Loucy (cell line): Measurements from ENCODE around the gene SLC9A9.

ENCODE experiments used
- H2AFZ ChIP-seq: fragments of 200-600 bp; sonication (generic); 2 replicates; pipeline ENCODE4 v1.6.0; 2016; ENCODE audit warnings: antibody characterized with exemption, mild to moderate bottlenecking, low read length, moderate library complexity
- H3F3A ChIP-seq: fragments of 200-600 bp; 2 replicates; pipeline ENCODE4 v1.6.0; 2016; ENCODE audit warnings: antibody characterized with exemption, low read depth, mild to moderate bottlenecking
- H3K27me3 ChIP-seq: fragments of 200-600 bp; sonication (generic); 2 replicates; pipeline ENCODE4 v1.6.1; 2014; ENCODE audit warnings: low read length, mild to moderate bottlenecking; ENCODE audit not compliant: insufficient read depth, poor library complexity, severe bottlenecking
- H3K36me3 ChIP-seq: fragments of 200-600 bp; sonication (generic); 2 replicates; pipeline ENCODE4 v1.6.1; 2016; ENCODE audit warnings: low read length; ENCODE audit not compliant: insufficient read depth
- H3K4me1 ChIP-seq: fragments of 200-600 bp; sonication (generic); 2 replicates; pipeline ENCODE4 v1.5.1; 2014; ENCODE audit warnings: low read length, mild to moderate bottlenecking; ENCODE audit not compliant: insufficient read depth, poor library complexity, severe bottlenecking
- H3K4me2 ChIP-seq: fragments of 200-600 bp; sonication (generic); 2 replicates; pipeline ENCODE4 v1.6.0; 2014; ENCODE audit warnings: antibody characterized with exemption, low read length, low read depth, mild to moderate bottlenecking; ENCODE audit not compliant: poor library complexity, severe bottlenecking
- H3K4me3 ChIP-seq: fragments of 200-600 bp; sonication (generic); 2 replicates; pipeline ENCODE4 v1.5.1; 2014; ENCODE audit warnings: low read length, mild to moderate bottlenecking, mixed read lengths; ENCODE audit not compliant: poor library complexity, severe bottlenecking
- H3K79me2 ChIP-seq: fragments of 200-600 bp; sonication (generic); 2 replicates; pipeline ENCODE4 v1.6.1; 2014; ENCODE audit warnings: low read length; ENCODE audit not compliant: insufficient read depth
- H3K9ac ChIP-seq: fragments of 200-600 bp; sonication (generic); 2 replicates; pipeline ENCODE4 v1.6.0; 2014; ENCODE audit warnings: mild to moderate bottlenecking, low read depth, low read length, moderate library complexity; ENCODE audit not compliant: poor library complexity, severe bottlenecking
- H3K9me2 ChIP-seq: fragments of 200-600 bp; sonication (generic); replicated peaks from 2 replicates; pipeline ENCODE4 v1.6.1; 2016; ENCODE audit warnings: low read depth, low read length, mixed read lengths
- H3K9me3 ChIP-seq: fragments of 200-600 bp; sonication (generic); 2 replicates; pipeline ENCODE4 v1.6.1; 2014; ENCODE audit warnings: mild to moderate bottlenecking, antibody characterized with exemption, low read length, low read depth; ENCODE audit not compliant: insufficient read depth
- H4K20me1 ChIP-seq: fragments of 200-600 bp; sonication (generic); 2 replicates; pipeline ENCODE4 v1.6.0; 2014; ENCODE audit warnings: antibody characterized with exemption, low read length, mild to moderate bottlenecking; ENCODE audit not compliant: insufficient read depth, poor library complexity, severe bottlenecking
- CTCF ChIP-seq: fragments of 200-600 bp; sonication (generic); conservative IDR thresholded peaks from 2 replicates; pipeline ENCODE4 v1.5.1; 2014; ENCODE audit warnings: mild to moderate bottlenecking, antibody characterized with exemption, low read length
- EZH2phosphoT487 ChIP-seq: fragments of 200-600 bp; IDR thresholded peaks from 2 replicates; pipeline ENCODE4 v1.6.1; 2018; ENCODE audit warnings: antibody characterized with exemption, mild to moderate bottlenecking, moderate library complexity, borderline replicate concordance

Gene SLC9A9

GRCh38 chr3:143794793-143795462 lies 53.3 kb downstream of the SLC9A9 start:
- Histone ChIP-seq H3K4me2 (no peak overlapping the region), H3K36me3 (no peaks in the 10 kb centered on the region)

GRCh38 chr3:143793971-143794370 lies 54.3 kb downstream of the SLC9A9 start:
- H3K27me3 ChIP-seq = no peaks in the 10 kb centered on the region
- no peak overlapping the region for H3K4me2 ChIP-seq
- H3K9ac ChIP-seq = no peak overlapping the region
- no peaks in the 10 kb centered on the region for H3K9me2 ChIP-seq
- no peak overlapping the region for H2AFZ ChIP-seq
- no peaks in the 10 kb centered on the region for H4K20me1 ChIP-seq
- H3K4me1 ChIP-seq = no peaks in the 10 kb centered on the region
- no peak overlapping the region for H3K4me3 ChIP-seq
- TF ChIP-seq EZH2phosphoT487 (no peak), CTCF (no peak)
- H3K79me2 ChIP-seq = no peaks in the 10 kb centered on the region
- H3F3A ChIP-seq = no peaks in the 10 kb centered on the region
- no peaks in the 10 kb centered on the region for H3K36me3 ChIP-seq
- H3K9me3 ChIP-seq = no peaks in the 10 kb centered on the region

More at GRCh38 chr3:143794793-143795462, 53.3 kb downstream of the SLC9A9 start:
- Histone ChIP-seq H3F3A (no peaks in the 10 kb centered on the region), H2AFZ (no peak overlapping the region), H3K9ac (no peak overlapping the region), H3K9me2 (no peaks in the 10 kb centered on the region), H3K4me1 (no peaks in the 10 kb centered on the region), H3K4me3 (no peak overlapping the region), H3K9me3 (no peaks in the 10 kb centered on the region), H3K27me3 (no peaks in the 10 kb centered on the region), H3K79me2 (no peaks in the 10 kb centered on the region), H4K20me1 (no peaks in the 10 kb centered on the region)
- TF ChIP-seq EZH2phosphoT487 = no peak
- TF ChIP-seq CTCF = no peak

- Histone ChIP-seq H3K4me2 (no peak overlapping the region), H3K4me1 (no peaks in the 10 kb centered on the region), H2AFZ (no peak overlapping the region), H3K4me3 (no peak overlapping the region), H3K9me3 (no peaks in the 10 kb centered on the region), H4K20me1 (no peaks in the 10 kb centered on the region), H3F3A (no peaks in the 10 kb centered on the region), H3K36me3 (no peaks in the 10 kb centered on the region), H3K27me3 (no peaks in the 10 kb centered on the region), H3K79me2 (no peaks in the 10 kb centered on the region), H3K9ac (no peak overlapping the region), H3K9me2 (no peaks in the 10 kb centered on the region)
- TF ChIP-seq EZH2phosphoT487 (no peak), CTCF (no peak)
Observed at GRCh38 chr3:143791386-143791785, 56.9 kb downstream of the SLC9A9 start.
